H1 (cell line): Measurements from ENCODE around the gene TNIK. TPM values are rescaled to one million over a fixed set of nuclear protein-coding genes. Genes with fewer than 3 reads are reported as not detected.

ENCODE experiments used
- CTCF ChIA-PET: fragments of 300-600 bp; sonication (Branson Sonifier 250); formaldehyde crosslinking; loops from one replicate; lab custom pipeline; 2021; ENCODE audit not compliant: partially characterized antibody; lab: Charles Lee
- POLR2A ChIA-PET: fragments of 300-600 bp; sonication (Branson Sonifier 250); formaldehyde crosslinking; loops from one replicate; lab custom pipeline; 2021; ENCODE audit warnings: inconsistent platforms; ENCODE audit not compliant: partially characterized antibody; lab: Charles Lee
- DNase-seq, 2 experiments: peaks; one replicate each; pipeline versions ENCODE4 v3.0.0 to v3.0.0-alpha.2; 2010 to 2022; ENCODE audit warnings: low spot score in 2 of 2, low read depth in 1 of 2, mixed read lengths in 1 of 2
- FAIRE-seq: peaks from 2 replicates; lab custom pipeline; 2011; peaks lifted over from hg19 to GRCh38; lab: Jason Lieb, UNC
- H2AFZ ChIP-seq: 2 replicates; pipeline ENCODE4 v1.8.1; 2012; ENCODE audit warnings: low read length, inconsistent platforms
- H2AK5ac ChIP-seq: 2 replicates; pipeline ENCODE4 v1.6.1; 2013; ENCODE audit warnings: low read depth, low read length
- H2BK120ac ChIP-seq: replicated peaks from 2 replicates; pipeline ENCODE3; 2013; ENCODE audit warnings: low read depth, low read length, inconsistent platforms
- H2BK12ac ChIP-seq: 2 replicates; pipeline ENCODE4 v1.6.1; 2013; ENCODE audit warnings: low read depth, low read length
- H2BK15ac ChIP-seq: 2 replicates; pipeline ENCODE4 v1.6.1; 2013; ENCODE audit warnings: low read length
- H2BK20ac ChIP-seq: 2 replicates; pipeline ENCODE4 v1.6.1; 2013; ENCODE audit warnings: low read length
- H2BK5ac ChIP-seq: 2 replicates; pipeline ENCODE4 v1.6.1; 2013; ENCODE audit warnings: low read depth, low read length
- H3K14ac ChIP-seq: 2 replicates; pipeline ENCODE4 v1.6.1; 2013; ENCODE audit warnings: inconsistent platforms; ENCODE audit not compliant: insufficient read length
- H3K18ac ChIP-seq: 2 replicates; pipeline ENCODE4 v1.6.1; 2013; ENCODE audit warnings: low read length; ENCODE audit errors: extremely low read depth
- H3K23ac ChIP-seq: 2 replicates; pipeline ENCODE4 v1.6.1; 2013; ENCODE audit warnings: inconsistent platforms; ENCODE audit not compliant: insufficient read length
- H3K23me2 ChIP-seq: 2 replicates; pipeline ENCODE4 v1.6.1; 2013; ENCODE audit warnings: low read depth, low read length
- H3K27ac ChIP-seq: 2 replicates; pipeline ENCODE4 v1.6.1; 2011; ENCODE audit warnings: low read depth, low read length, inconsistent platforms
- H3K27me3 ChIP-seq, 4 experiments: replicated peaks in 1 of 4; 1 replicate in 1 of 4; 2 replicates in 3 of 4; pipeline versions ENCODE4 v1.6.1 to v1.8.1; 2011 to 2013; ENCODE audit warnings: low read length in 3 of 4, mild to moderate bottlenecking in 3 of 4, inconsistent platforms in 2 of 4, mixed read lengths in 2 of 4, moderate library complexity in 1 of 4; ENCODE audit not compliant: control insufficient read depth in 3 of 4, insufficient read depth in 3 of 4; ENCODE audit errors: extremely low read depth in 1 of 4
- H3K36me3 ChIP-seq, 4 experiments: 2 replicates each; pipeline versions ENCODE4 v1.6.1 to v1.8.1; 2011 to 2013; ENCODE audit warnings: mild to moderate bottlenecking in 4 of 4, low read length in 3 of 4, moderate library complexity in 2 of 4, control low read depth in 1 of 4, inconsistent platforms in 1 of 4; ENCODE audit not compliant: insufficient read depth in 4 of 4, control insufficient read depth in 2 of 4
- H3K4ac ChIP-seq: replicated peaks from 2 replicates; pipeline ENCODE3; 2013; ENCODE audit warnings: low read length, low read depth, mixed read lengths, inconsistent platforms; ENCODE audit not compliant: insufficient read length
- H3K4me1 ChIP-seq, 4 experiments: replicated peaks in 1 of 4; 1 replicate in 1 of 4; 2 replicates in 3 of 4; pipeline versions ENCODE4 v1.6.1 to v1.8.1; 2011 to 2013; ENCODE audit warnings: low read length in 3 of 4, inconsistent platforms in 2 of 4, mixed read lengths in 1 of 4; ENCODE audit not compliant: insufficient read depth in 4 of 4, control insufficient read depth in 3 of 4
- H3K4me2 ChIP-seq, 2 experiments: 2 replicates each; pipeline versions ENCODE4 v1.6.1 to v1.8.1; 2011 to 2013; ENCODE audit warnings: low read depth in 2 of 2, low read length in 2 of 2, control low read depth in 1 of 2, inconsistent platforms in 1 of 2, mild to moderate bottlenecking in 1 of 2; ENCODE audit not compliant: insufficient read depth in 1 of 2
- H3K4me3 ChIP-seq, 4 experiments: fragments of 200-600, 300-600 bp in 1 of 4; sonication (generic), shearing (Covaris generic), sonication (Bioruptor Twin) in 1 of 4; 2 replicates each; pipeline versions ENCODE4 v1.5.1 to v1.8.1; 2011 to 2016; ENCODE audit warnings: low read length in 4 of 4, low read depth in 3 of 4, control low read depth in 2 of 4, inconsistent platforms in 2 of 4, mild to moderate bottlenecking in 2 of 4, mixed read lengths in 1 of 4, moderate library complexity in 1 of 4; ENCODE audit not compliant: insufficient read depth in 2 of 4; ENCODE audit errors: extremely low read depth in 1 of 4
- H3K56ac ChIP-seq: replicated peaks from 2 replicates; pipeline ENCODE3; 2013; ENCODE audit warnings: low read depth, mild to moderate bottlenecking, mixed read lengths, low read length, inconsistent platforms; ENCODE audit not compliant: insufficient read length
- H3K79me1 ChIP-seq: 2 replicates; pipeline ENCODE4 v1.6.1; 2013; ENCODE audit warnings: low read depth, low read length, control low read depth
- H3K79me2 ChIP-seq, 2 experiments: 2 replicates each; pipeline versions ENCODE4 v1.6.1 to v1.8.1; 2012 to 2013; ENCODE audit warnings: low read length in 2 of 2, mild to moderate bottlenecking in 2 of 2, inconsistent platforms in 1 of 2; ENCODE audit not compliant: insufficient read depth in 2 of 2, control insufficient read depth in 1 of 2
- H3K9ac ChIP-seq, 4 experiments: replicated peaks in 1 of 4; 1 replicate in 1 of 4; 2 replicates in 3 of 4; pipeline versions ENCODE4 v1.6.1 to v1.8.1; 2011 to 2013; ENCODE audit warnings: low read depth in 3 of 4, low read length in 3 of 4, control low read depth in 2 of 4, mild to moderate bottlenecking in 2 of 4, moderate library complexity in 2 of 4, inconsistent platforms in 1 of 4; ENCODE audit errors: extremely low read depth in 1 of 4
- H3K9me3 ChIP-seq, 2 experiments: 2 replicates each; pipeline versions ENCODE4 v1.6.1 to v1.8.1; 2012 to 2013; ENCODE audit warnings: mild to moderate bottlenecking in 2 of 2, moderate library complexity in 2 of 2, control low read depth in 1 of 2, inconsistent platforms in 1 of 2, low read depth in 1 of 2, low read length in 1 of 2, mixed read lengths in 1 of 2; ENCODE audit not compliant: insufficient read depth in 2 of 2
- H4K20me1 ChIP-seq, 2 experiments: replicated peaks in 1 of 2; 2 replicates each; pipeline versions ENCODE3 to v1.8.1; 2011 to 2013; ENCODE audit warnings: inconsistent platforms in 2 of 2, low read length in 2 of 2, mild to moderate bottlenecking in 1 of 2; ENCODE audit not compliant: insufficient read depth in 2 of 2, control insufficient read depth in 1 of 2
- H4K5ac ChIP-seq: 2 replicates; pipeline ENCODE4 v1.6.1; 2013; ENCODE audit warnings: low read length, low read depth, mixed read lengths, inconsistent platforms; ENCODE audit not compliant: insufficient read length
- H4K8ac ChIP-seq: 2 replicates; pipeline ENCODE4 v1.8.0; 2013; ENCODE audit warnings: mild to moderate bottlenecking, moderate library complexity, low read length, inconsistent platforms; ENCODE audit not compliant: insufficient read depth; ENCODE audit errors: extremely low read depth
- H4K91ac ChIP-seq: replicated peaks from 2 replicates; pipeline ENCODE3; 2013; ENCODE audit warnings: low read length, mixed read lengths, inconsistent platforms; ENCODE audit not compliant: insufficient read length
- CBX8 ChIP-seq: fragments of 300-800, 300-1000 bp; sonication (generic); IDR thresholded peaks from 2 replicates; pipeline ENCODE4 v1.7.1; 2016; ENCODE audit warnings: low read depth, low read length, borderline replicate concordance
- CEBPB ChIP-seq: IDR thresholded peaks from 2 replicates; pipeline ENCODE4 v1.6.1; 2012; ENCODE audit warnings: low read depth, low read length
- WGBS, 2 experiments: shearing (Covaris generic) in 1 of 2; methylation state at CpG; one replicate each; pipeline versions ENCODE4 v1.1.6 to v1.1.7; 2013 to 2015; ENCODE audit warnings: low lambda C conversion rate in 2 of 2, mixed read lengths in 2 of 2, inconsistent platforms in 1 of 2, low coverage in 1 of 2, missing lambda C conversion rate in 1 of 2; ENCODE audit not compliant: insufficient replicate concordance in 2 of 2, insufficient coverage in 1 of 2, insufficient read length in 1 of 2; ENCODE audit errors: extremely low coverage in 1 of 2, missing lambda C conversion rate in 1 of 2; 5-methylcytosine and 5-hydroxymethylcytosine counted together
- polyA plus RNA-seq, 7 experiments: library from polyadenylated mRNA; depleted of rRNA in 3 of 7; stranded (reverse) in 5 of 7; unstranded in 2 of 7; fragments of >200 nt in 5 of 7; fragments of 200-250 nt in 2 of 7; gene quantifications; 1 replicate in 5 of 7; 2 replicates in 1 of 7; 4 replicates in 1 of 7; pipeline versions ENCODE4 v1.2.1 to v1.2.3, GENCODE V29; 2011 to 2013; ENCODE audit warnings: missing spikeins in 2 of 7, mixed read lengths in 2 of 7
- total RNA-seq: library from RNA; stranded (reverse); fragmentation: NEBNext Ultra II Directional; extraction: Animal tissue kit (Norgen Biotek cat#: 25700); gene quantifications from 2 replicates; pipeline ENCODE4 v1.2.1, GENCODE V29; 2021

The TNIK gene
- total and polyA plus RNA-seq, 2 of the 8 experiments (the other 6 are each of a cell fraction or from before 2014, with no cell fraction given): 7.4 to 42.0 TPM

DNA sequence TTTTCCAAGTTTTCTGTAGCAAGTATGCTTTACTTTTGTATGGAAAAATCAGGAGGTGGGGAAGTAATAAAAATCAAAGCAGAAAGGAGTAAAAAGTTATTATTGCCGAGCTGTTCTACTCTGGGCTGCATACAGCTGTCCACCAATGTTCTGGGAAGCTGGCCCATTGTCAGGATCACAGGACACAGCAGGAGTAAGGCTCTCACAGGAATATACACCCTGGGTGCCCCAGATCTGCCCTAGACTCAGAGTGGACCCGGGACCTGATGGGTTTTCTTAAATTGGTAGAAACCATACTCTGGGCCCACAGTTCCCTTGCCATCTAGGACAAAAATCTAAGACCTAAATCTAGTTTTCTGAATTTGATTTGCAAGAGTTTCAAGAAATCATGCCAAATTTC is 60.4 kb downstream of the TNIK start:
- no peak for FAIRE-seq

More for the DNA sequence above, 60.4 kb downstream of the TNIK start:
- Histone ChIP-seq H3K9me3 (no peaks in the 10 kb centered on the region), H2AK5ac (no peak overlapping the region), H3K36me3 (no peaks in the 10 kb centered on the region), H3K4me3 (no peak overlapping the region), H2BK5ac (no peak overlapping the region), H2AFZ (no peak overlapping the region), H3K79me1 (no peaks in the 10 kb centered on the region), H3K9ac (no peak overlapping the region), H3K4ac (no peak overlapping the region), H3K4me2 (no peak overlapping the region), H2BK12ac (no peak overlapping the region), H3K14ac (no peak overlapping the region), H4K91ac (no peak overlapping the region), H4K8ac (no peak overlapping the region), H3K18ac (no peak overlapping the region), H2BK15ac (no peak overlapping the region), H3K27me3 (no peaks in the 10 kb centered on the region), H3K79me2 (peaks cover 0 to 62% of the 10 kb centered on the region in 2 experiments; a peak in 2 of 4 replicates), H2BK20ac (no peak overlapping the region), H3K23me2 (no peaks in the 10 kb centered on the region), H3K23ac (no peak overlapping the region), H3K56ac (no peak overlapping the region), H4K5ac (no peak overlapping the region), H2BK120ac (no peak overlapping the region), H4K20me1 (no peaks in the 10 kb centered on the region), H3K27ac (no peak overlapping the region), H3K4me1 (no peaks in the 10 kb centered on the region)
- ChIA-PET CTCF (interaction anchor here (1.4 kb wide), 1 partner anchor 69 kb away, joined by 3 read pairs; no protein-coding TSS in a partner anchor), POLR2A (no interaction called here)
- no peak for DNase-seq
- 98% methylated on average over 2 of the region's 2 CpGs; no CpG with 5 or more reads in 1 of the 2 experiments for WGBS, 2 experiments
- TF ChIP-seq CEBPB: no peak
- no peak for TF ChIP-seq CBX8
